H1 (cell line): ENCODE results near the gene SLC7A10. TPM values are rescaled to one million over a fixed set of nuclear protein-coding genes. Genes with fewer than 3 reads are reported as not detected.

Source experiments
- CTCF ChIA-PET: fragments of 300-600 bp; sonication (Branson Sonifier 250); formaldehyde crosslinking; loops from one replicate; lab custom pipeline; 2021; ENCODE audit not compliant: partially characterized antibody; lab: Charles Lee
- POLR2A ChIA-PET: fragments of 300-600 bp; sonication (Branson Sonifier 250); formaldehyde crosslinking; loops from one replicate; lab custom pipeline; 2021; ENCODE audit warnings: inconsistent platforms; ENCODE audit not compliant: partially characterized antibody; lab: Charles Lee
- DNase-seq, 2 experiments: peaks; one replicate each; pipeline versions ENCODE4 v3.0.0 to v3.0.0-alpha.2; 2010 to 2022; ENCODE audit warnings: low spot score in 2 of 2, low read depth in 1 of 2, mixed read lengths in 1 of 2
- FAIRE-seq: peaks from 2 replicates; lab custom pipeline; 2011; peaks lifted over from hg19 to GRCh38; lab: Jason Lieb, UNC
- H2AFZ ChIP-seq: 2 replicates; pipeline ENCODE4 v1.8.1; 2012; ENCODE audit warnings: low read length, inconsistent platforms
- H2AK5ac ChIP-seq: 2 replicates; pipeline ENCODE4 v1.6.1; 2013; ENCODE audit warnings: low read depth, low read length
- H2BK120ac ChIP-seq: replicated peaks from 2 replicates; pipeline ENCODE3; 2013; ENCODE audit warnings: low read depth, low read length, inconsistent platforms
- H2BK12ac ChIP-seq: 2 replicates; pipeline ENCODE4 v1.6.1; 2013; ENCODE audit warnings: low read depth, low read length
- H2BK15ac ChIP-seq: 2 replicates; pipeline ENCODE4 v1.6.1; 2013; ENCODE audit warnings: low read length
- H2BK20ac ChIP-seq: 2 replicates; pipeline ENCODE4 v1.6.1; 2013; ENCODE audit warnings: low read length
- H2BK5ac ChIP-seq: 2 replicates; pipeline ENCODE4 v1.6.1; 2013; ENCODE audit warnings: low read depth, low read length
- H3K14ac ChIP-seq: 2 replicates; pipeline ENCODE4 v1.6.1; 2013; ENCODE audit warnings: inconsistent platforms; ENCODE audit not compliant: insufficient read length
- H3K18ac ChIP-seq: 2 replicates; pipeline ENCODE4 v1.6.1; 2013; ENCODE audit warnings: low read length; ENCODE audit errors: extremely low read depth
- H3K23ac ChIP-seq: 2 replicates; pipeline ENCODE4 v1.6.1; 2013; ENCODE audit warnings: inconsistent platforms; ENCODE audit not compliant: insufficient read length
- H3K23me2 ChIP-seq: 2 replicates; pipeline ENCODE4 v1.6.1; 2013; ENCODE audit warnings: low read depth, low read length
- H3K27ac ChIP-seq: 2 replicates; pipeline ENCODE4 v1.6.1; 2011; ENCODE audit warnings: low read depth, low read length, inconsistent platforms
- H3K27me3 ChIP-seq, 4 experiments: replicated peaks in 1 of 4; 1 replicate in 1 of 4; 2 replicates in 3 of 4; pipeline versions ENCODE4 v1.6.1 to v1.8.1; 2011 to 2013; ENCODE audit warnings: low read length in 3 of 4, mild to moderate bottlenecking in 3 of 4, inconsistent platforms in 2 of 4, mixed read lengths in 2 of 4, moderate library complexity in 1 of 4; ENCODE audit not compliant: control insufficient read depth in 3 of 4, insufficient read depth in 3 of 4; ENCODE audit errors: extremely low read depth in 1 of 4
- H3K36me3 ChIP-seq, 4 experiments: 2 replicates each; pipeline versions ENCODE4 v1.6.1 to v1.8.1; 2011 to 2013; ENCODE audit warnings: mild to moderate bottlenecking in 4 of 4, low read length in 3 of 4, moderate library complexity in 2 of 4, control low read depth in 1 of 4, inconsistent platforms in 1 of 4; ENCODE audit not compliant: insufficient read depth in 4 of 4, control insufficient read depth in 2 of 4
- H3K4ac ChIP-seq: replicated peaks from 2 replicates; pipeline ENCODE3; 2013; ENCODE audit warnings: low read length, low read depth, mixed read lengths, inconsistent platforms; ENCODE audit not compliant: insufficient read length
- H3K4me1 ChIP-seq, 4 experiments: replicated peaks in 1 of 4; 1 replicate in 1 of 4; 2 replicates in 3 of 4; pipeline versions ENCODE4 v1.6.1 to v1.8.1; 2011 to 2013; ENCODE audit warnings: low read length in 3 of 4, inconsistent platforms in 2 of 4, mixed read lengths in 1 of 4; ENCODE audit not compliant: insufficient read depth in 4 of 4, control insufficient read depth in 3 of 4
- H3K4me2 ChIP-seq, 2 experiments: 2 replicates each; pipeline versions ENCODE4 v1.6.1 to v1.8.1; 2011 to 2013; ENCODE audit warnings: low read depth in 2 of 2, low read length in 2 of 2, control low read depth in 1 of 2, inconsistent platforms in 1 of 2, mild to moderate bottlenecking in 1 of 2; ENCODE audit not compliant: insufficient read depth in 1 of 2
- H3K4me3 ChIP-seq, 4 experiments: fragments of 200-600, 300-600 bp in 1 of 4; sonication (generic), shearing (Covaris generic), sonication (Bioruptor Twin) in 1 of 4; 2 replicates each; pipeline versions ENCODE4 v1.5.1 to v1.8.1; 2011 to 2016; ENCODE audit warnings: low read length in 4 of 4, low read depth in 3 of 4, control low read depth in 2 of 4, inconsistent platforms in 2 of 4, mild to moderate bottlenecking in 2 of 4, mixed read lengths in 1 of 4, moderate library complexity in 1 of 4; ENCODE audit not compliant: insufficient read depth in 2 of 4; ENCODE audit errors: extremely low read depth in 1 of 4
- H3K56ac ChIP-seq: replicated peaks from 2 replicates; pipeline ENCODE3; 2013; ENCODE audit warnings: low read depth, mild to moderate bottlenecking, mixed read lengths, low read length, inconsistent platforms; ENCODE audit not compliant: insufficient read length
- H3K79me1 ChIP-seq: 2 replicates; pipeline ENCODE4 v1.6.1; 2013; ENCODE audit warnings: low read depth, low read length, control low read depth
- H3K79me2 ChIP-seq, 2 experiments: 2 replicates each; pipeline versions ENCODE4 v1.6.1 to v1.8.1; 2012 to 2013; ENCODE audit warnings: low read length in 2 of 2, mild to moderate bottlenecking in 2 of 2, inconsistent platforms in 1 of 2; ENCODE audit not compliant: insufficient read depth in 2 of 2, control insufficient read depth in 1 of 2
- H3K9ac ChIP-seq, 4 experiments: replicated peaks in 1 of 4; 1 replicate in 1 of 4; 2 replicates in 3 of 4; pipeline versions ENCODE4 v1.6.1 to v1.8.1; 2011 to 2013; ENCODE audit warnings: low read depth in 3 of 4, low read length in 3 of 4, control low read depth in 2 of 4, mild to moderate bottlenecking in 2 of 4, moderate library complexity in 2 of 4, inconsistent platforms in 1 of 4; ENCODE audit errors: extremely low read depth in 1 of 4
- H3K9me3 ChIP-seq, 2 experiments: 2 replicates each; pipeline versions ENCODE4 v1.6.1 to v1.8.1; 2012 to 2013; ENCODE audit warnings: mild to moderate bottlenecking in 2 of 2, moderate library complexity in 2 of 2, control low read depth in 1 of 2, inconsistent platforms in 1 of 2, low read depth in 1 of 2, low read length in 1 of 2, mixed read lengths in 1 of 2; ENCODE audit not compliant: insufficient read depth in 2 of 2
- H4K20me1 ChIP-seq, 2 experiments: replicated peaks in 1 of 2; 2 replicates each; pipeline versions ENCODE3 to v1.8.1; 2011 to 2013; ENCODE audit warnings: inconsistent platforms in 2 of 2, low read length in 2 of 2, mild to moderate bottlenecking in 1 of 2; ENCODE audit not compliant: insufficient read depth in 2 of 2, control insufficient read depth in 1 of 2
- H4K5ac ChIP-seq: 2 replicates; pipeline ENCODE4 v1.6.1; 2013; ENCODE audit warnings: low read length, low read depth, mixed read lengths, inconsistent platforms; ENCODE audit not compliant: insufficient read length
- H4K8ac ChIP-seq: 2 replicates; pipeline ENCODE4 v1.8.0; 2013; ENCODE audit warnings: mild to moderate bottlenecking, moderate library complexity, low read length, inconsistent platforms; ENCODE audit not compliant: insufficient read depth; ENCODE audit errors: extremely low read depth
- H4K91ac ChIP-seq: replicated peaks from 2 replicates; pipeline ENCODE3; 2013; ENCODE audit warnings: low read length, mixed read lengths, inconsistent platforms; ENCODE audit not compliant: insufficient read length
- BRCA1 ChIP-seq: IDR thresholded peaks from 2 replicates; pipeline ENCODE4 v1.6.1; 2012; ENCODE audit warnings: low read depth, low read length, improper control_type of control experiment
- CHD2 ChIP-seq: IDR thresholded peaks from 2 replicates; pipeline ENCODE4 v1.6.1; 2012; ENCODE audit warnings: low read length, improper control_type of control experiment
- CTBP2 ChIP-seq: IDR thresholded peaks from 2 replicates; pipeline ENCODE4 v1.7.0; 2011; ENCODE audit warnings: borderline replicate concordance, mild to moderate bottlenecking, moderate library complexity, mixed read lengths, low read length; ENCODE audit not compliant: insufficient read depth, insufficient read length
- CTCF ChIP-seq, 3 experiments: IDR thresholded peaks; 1 replicate in 2 of 3; 2 replicates in 1 of 3; pipeline versions ENCODE4 v1.5.1 to v1.6.1; 2011; ENCODE audit warnings: low read length in 3 of 3, mild to moderate bottlenecking in 3 of 3, inconsistent platforms in 2 of 3, low read depth in 1 of 3, moderate library complexity in 1 of 3; ENCODE audit not compliant: insufficient read depth in 1 of 3; ENCODE audit errors: control extremely low read depth in 1 of 3
- EGR1 ChIP-seq: IDR thresholded peaks from 2 replicates; pipeline ENCODE4 v1.6.1; 2011; ENCODE audit warnings: low read depth, low read length, borderline replicate concordance
- JUND ChIP-seq: IDR thresholded peaks from 2 replicates; pipeline ENCODE4 v1.6.1; 2011; ENCODE audit warnings: mild to moderate bottlenecking, improper control_type of control experiment, low read length
- KDM4A ChIP-seq: IDR thresholded peaks from one replicate; pipeline ENCODE4 v1.7.1; 2012; ENCODE audit warnings: low read depth, mild to moderate bottlenecking, moderate library complexity, low read length, inconsistent platforms; ENCODE audit not compliant: severe bottlenecking
- MAFK ChIP-seq: IDR thresholded peaks from 2 replicates; pipeline ENCODE4 v1.6.1; 2012; ENCODE audit warnings: low read depth, mild to moderate bottlenecking, improper control_type of control experiment, low read length
- RAD21 ChIP-seq, 2 experiments: IDR thresholded peaks in 1 of 2; conservative IDR thresholded peaks in 1 of 2; 2 replicates each; pipeline ENCODE4 v1.6.1; 2011; ENCODE audit warnings: low read depth in 2 of 2, low read length in 2 of 2, improper control_type of control experiment in 1 of 2, inconsistent platforms in 1 of 2, mild to moderate bottlenecking in 1 of 2, moderate library complexity in 1 of 2
- SAP30 ChIP-seq: fragments of 300-600 bp; sonication (generic); IDR thresholded peaks from 2 replicates; pipeline ENCODE4 v1.7.1; 2012; ENCODE audit warnings: low read length, moderate library complexity, mild to moderate bottlenecking, inconsistent platforms; ENCODE audit not compliant: insufficient read depth, insufficient replicate concordance
- YY1 ChIP-seq: IDR thresholded peaks from 2 replicates; pipeline ENCODE4 v1.6.1; 2011; ENCODE audit warnings: low read depth, mild to moderate bottlenecking, low read length
- WGBS, 2 experiments: shearing (Covaris generic) in 1 of 2; methylation state at CpG; one replicate each; pipeline versions ENCODE4 v1.1.6 to v1.1.7; 2013 to 2015; ENCODE audit warnings: low lambda C conversion rate in 2 of 2, mixed read lengths in 2 of 2, inconsistent platforms in 1 of 2, low coverage in 1 of 2, missing lambda C conversion rate in 1 of 2; ENCODE audit not compliant: insufficient replicate concordance in 2 of 2, insufficient coverage in 1 of 2, insufficient read length in 1 of 2; ENCODE audit errors: extremely low coverage in 1 of 2, missing lambda C conversion rate in 1 of 2; 5-methylcytosine and 5-hydroxymethylcytosine counted together
- polyA plus RNA-seq, 7 experiments: library from polyadenylated mRNA; depleted of rRNA in 3 of 7; stranded (reverse) in 5 of 7; unstranded in 2 of 7; fragments of >200 nt in 5 of 7; fragments of 200-250 nt in 2 of 7; gene quantifications; 1 replicate in 5 of 7; 2 replicates in 1 of 7; 4 replicates in 1 of 7; pipeline versions ENCODE4 v1.2.1 to v1.2.3, GENCODE V29; 2011 to 2013; ENCODE audit warnings: missing spikeins in 2 of 7, mixed read lengths in 2 of 7
- total RNA-seq: library from RNA; stranded (reverse); fragmentation: NEBNext Ultra II Directional; extraction: Animal tissue kit (Norgen Biotek cat#: 25700); gene quantifications from 2 replicates; pipeline ENCODE4 v1.2.1, GENCODE V29; 2021

Gene SLC7A10
- total and polyA plus RNA-seq, 2 of the 8 experiments (the other 6 are each of a cell fraction or from before 2014, with no cell fraction given), result 3.7 to 7.1 TPM

GRCh38 chr19:33205110-33205509, 20.5 kb downstream of the SLC7A10 start:
- DNase-seq, result no peak
- no peak overlapping the region for H2BK12ac ChIP-seq
- H3K27ac ChIP-seq, result no peak overlapping the region
- H2BK120ac ChIP-seq, result no peak overlapping the region
- no peak overlapping the region for H3K9ac ChIP-seq
- no peak overlapping the region for H2AK5ac ChIP-seq
- no peaks in the 10 kb centered on the region for H3K79me2 ChIP-seq
- no peak overlapping the region for H3K23ac ChIP-seq
- WGBS, 2 experiments, result 96% methylated on average over 24 of the region's 27 CpGs; no CpG with 5 or more reads in 1 of the 2 experiments
- H4K91ac ChIP-seq, result no peak overlapping the region
- no peak overlapping the region for H3K56ac ChIP-seq
- peaks cover 0 to 28% (median 2%) of the 10 kb centered on the region in 4 experiments; a peak in 4 of 8 replicates for H3K36me3 ChIP-seq
- ChIA-PET CTCF (no interaction called here), POLR2A (interaction anchor here (1.6 kb wide), 1 partner anchor 9 kb away, joined by 3 read pairs; no protein-coding TSS in a partner anchor)
- H3K4ac ChIP-seq, result no peak overlapping the region
- no peak overlapping the region for H2AFZ ChIP-seq
- no peaks in the 10 kb centered on the region for H3K23me2 ChIP-seq
- no peak for FAIRE-seq
- H4K20me1 ChIP-seq, result peaks cover 4 to 7% of the 10 kb centered on the region in 2 experiments
- no peak overlapping the region for H4K5ac ChIP-seq
- no peak overlapping the region for H3K18ac ChIP-seq
- H3K4me3 ChIP-seq, result no peak overlapping the region
- no peak overlapping the region for H2BK5ac ChIP-seq
- H3K27me3 ChIP-seq, result no peaks in the 10 kb centered on the region
- H4K8ac ChIP-seq, result no peak overlapping the region
- H2BK20ac ChIP-seq, result no peak overlapping the region
- H3K4me2 ChIP-seq, result no peak overlapping the region
- H3K4me1 ChIP-seq, result no peaks in the 10 kb centered on the region
- no peaks in the 10 kb centered on the region for H3K9me3 ChIP-seq
- no peak overlapping the region for H3K14ac ChIP-seq
- H2BK15ac ChIP-seq, result no peak overlapping the region
- H3K79me1 ChIP-seq, result peaks cover 3% of the 10 kb centered on the region; the same call in 1 of the 2 replicates
- no peak for TF ChIP-seq JUND
- TF ChIP-seq CTBP2, result no peak
- no peak for TF ChIP-seq BRCA1
- TF ChIP-seq RAD21 (IDR thresholded peaks at IDR 0.05 in 1 of 2, conservative IDR thresholded peaks at IDR 0.05 in 1 of 2; ENCODE audit: low read depth in 2 of 2, low read length in 2 of 2), result no peak
- no peak for TF ChIP-seq CHD2
- TF ChIP-seq MAFK, result no peak
- no peak for TF ChIP-seq SAP30
- no peak for TF ChIP-seq CTCF (IDR thresholded peaks at IDR 0.05; ENCODE audit: control extremely low read depth in 1 of 3, insufficient read depth in 1 of 3, low read depth in 1 of 3, low read length in 3 of 3)
- TF ChIP-seq KDM4A, result no peak
- TF ChIP-seq EGR1, result no peak
- no peak for TF ChIP-seq YY1
